ENCODE results near the gene DNAJC4.

DNAJC4 gene

GRCh38 chr11:64275841-64276240 is 45.5 kb downstream of the DNAJC4 start:
- in situ Hi-C loops (cut with HindIII; ENCODE audit: low sequenced_read_pairs): loop anchor here (10.0 kb wide), 1 partner anchor 71 kb away; the partner anchor contains the start of gene FERMT3
- TF ChIP-seq CTCF (IDR thresholded peaks at IDR 0.05; ENCODE audit: low read depth, low read length, missing control alignments): no peak
- H3K4me3 ChIP-seq (ENCODE audit: low read depth, low read length): no peak overlapping the region
- no peak for DNase-seq (ENCODE audit: low read depth)

- H3K4me3 ChIP-seq (ENCODE audit: low read depth, low read length): no peak overlapping the region
- TF ChIP-seq CTCF (IDR thresholded peaks at IDR 0.05; ENCODE audit: low read depth, low read length, missing control alignments): no peak
- in situ Hi-C loops (cut with HindIII; ENCODE audit: low sequenced_read_pairs): loop anchor here (10.0 kb wide), 1 partner anchor 72 kb away; the partner anchor contains the start of gene FERMT3
- no peak for DNase-seq (ENCODE audit: low read depth)
These were observed 46.5 kb downstream of the DNAJC4 start for GRCh38 chr11:64276653-64277431.

- TF ChIP-seq CTCF (IDR thresholded peaks at IDR 0.05; ENCODE audit: low read depth, low read length, missing control alignments): no peak
- DNase-seq (ENCODE audit: low read depth): no peak
- in situ Hi-C loops (cut with HindIII; ENCODE audit: low sequenced_read_pairs): loop anchor here (10.0 kb wide), 1 partner anchor 74 kb away; the partner anchor contains the start of gene FERMT3
- H3K4me3 ChIP-seq (ENCODE audit: low read depth, low read length): no peak overlapping the region
These were observed 48.3 kb downstream of the DNAJC4 start for GRCh38 chr11:64278576-64279190.

- TF ChIP-seq CTCF (IDR thresholded peaks at IDR 0.05; ENCODE audit: low read depth, low read length, missing control alignments): no peak
- no peak overlapping the region for H3K4me3 ChIP-seq (ENCODE audit: low read depth, low read length)
- no peak for DNase-seq (ENCODE audit: low read depth)
- in situ Hi-C loops (cut with HindIII; ENCODE audit: low sequenced_read_pairs): no loop called here
These were observed 51.8 kb downstream of the DNAJC4 start for GRCh38 chr11:64281957-64282770.

- no peak overlapping the region for H3K4me3 ChIP-seq (ENCODE audit: low read depth, low read length)
- no peak for TF ChIP-seq CTCF (IDR thresholded peaks at IDR 0.05; ENCODE audit: low read depth, low read length, missing control alignments)
- no peak for DNase-seq (ENCODE audit: low read depth)
- in situ Hi-C loops (cut with HindIII; ENCODE audit: low sequenced_read_pairs): no loop called here
These were observed 52.7 kb downstream of the DNAJC4 start for GRCh38 chr11:64283092-64283491.
